ENCODE results near the gene RIOK3.

- TF ChIP-seq POLR2A (IDR thresholded peaks at IDR 0.05) (no peak), CTCF (IDR thresholded peaks at IDR 0.05) (no peak)
Observed at GRCh38 chr18:23456835-23457234, 3.7 kb downstream of the RIOK3 start.
